HepG2 (cell line): ENCODE data around the gene BCORL1. TPM values are rescaled to one million over a fixed set of nuclear protein-coding genes. Genes with fewer than 3 reads are reported as not detected.

ENCODE experiments used
- ATAC-seq: fragments of 200-7000 bp; cut with Tn5 transposase; 3 replicates; pipeline ENCODE4 v1.9.1; 2020; ENCODE audit warnings: mild to moderate bottlenecking, moderate library complexity
- BruUV-seq: library from RNA; stranded (reverse); fragments of 400-500 nt; replicated peaks from 2 replicates; lab custom pipeline; 2021; lab: Mats Ljungman, UMichigan
- CTCF ChIA-PET: fragments of 300-600 bp; formaldehyde crosslinking; extraction: SDS; loops from one replicate; lab custom pipeline; 2021; ENCODE audit warnings: low total read pairs, inconsistent platforms, low intra/inter-chr PET ratio; lab: Yijun Ruan, JAX
- POLR2A ChIA-PET: fragments of 350-600 bp; sonication (Branson Sonifier 250); formaldehyde crosslinking; loops from one replicate; lab custom pipeline; 2020; ENCODE audit warnings: antibody characterized with exemption, inconsistent platforms; lab: Yijun Ruan, JAX
- DNase-seq: peaks from one replicate; pipeline ENCODE4 v3.0.0-alpha.2; 2015; ENCODE audit warnings: low spot score
- FAIRE-seq: peaks from 3 replicates; lab custom pipeline; 2011; peaks lifted over from hg19 to GRCh38; lab: Jason Lieb, UNC
- H2AFZ ChIP-seq: one replicate; pipeline ENCODE4 v1.6.1; 2011; ENCODE audit warnings: low read length, inconsistent platforms
- H3K27ac ChIP-seq: fragments of 300-600 bp; 3 replicates; pipeline ENCODE4 v1.8.0; 2011; ENCODE audit warnings: mixed run types, mild to moderate bottlenecking, mixed read lengths, low read length, inconsistent platforms; ENCODE audit not compliant: insufficient read depth; ENCODE audit errors: extremely low read length
- H3K27me3 ChIP-seq, 2 experiments: fragments of 200-600 bp in 1 of 2; 2 replicates in 1 of 2; 3 replicates in 1 of 2; pipeline versions ENCODE4 v1.6.0 to v1.8.0; 2011; ENCODE audit warnings: low read length in 2 of 2, mild to moderate bottlenecking in 2 of 2, moderate library complexity in 2 of 2, inconsistent platforms in 1 of 2; ENCODE audit not compliant: insufficient read depth in 2 of 2, control insufficient read depth in 1 of 2
- H3K36me3 ChIP-seq, 2 experiments: fragments of 200-600 bp in 1 of 2; replicated peaks in 1 of 2; 2 replicates in 1 of 2; 3 replicates in 1 of 2; pipeline versions ENCODE4 v1.5.1 to v1.8.0; 2011; ENCODE audit warnings: low read length in 2 of 2, inconsistent platforms in 1 of 2; ENCODE audit not compliant: insufficient read depth in 2 of 2, control insufficient read depth in 1 of 2
- H3K4me1 ChIP-seq: 2 replicates; pipeline ENCODE4 v1.5.1; 2012; ENCODE audit warnings: low read length, inconsistent platforms; ENCODE audit not compliant: insufficient read depth
- H3K4me2 ChIP-seq: 2 replicates; pipeline ENCODE4 v1.6.0; 2011; ENCODE audit warnings: low read depth, low read length, inconsistent platforms
- H3K4me3 ChIP-seq, 3 experiments: fragments of 200-600 bp in 1 of 3; sonication (generic), shearing (Covaris generic) in 1 of 3; replicated peaks in 1 of 3; 2 replicates each; pipeline ENCODE4 v1.5.1; 2011 to 2016; ENCODE audit warnings: low read length in 3 of 3, inconsistent platforms in 2 of 3, low read depth in 2 of 3, mild to moderate bottlenecking in 2 of 3, control low read depth in 1 of 3, mixed read lengths in 1 of 3; ENCODE audit not compliant: insufficient read depth in 1 of 3
- H3K79me2 ChIP-seq: one replicate; pipeline ENCODE4 v1.6.1; 2011; ENCODE audit warnings: low read length, inconsistent platforms; ENCODE audit not compliant: insufficient read depth
- H3K9ac ChIP-seq: 2 replicates; pipeline ENCODE4 v1.6.0; 2011; ENCODE audit warnings: mild to moderate bottlenecking, low read depth, low read length, inconsistent platforms; ENCODE audit not compliant: insufficient read depth
- H3K9me3 ChIP-seq: 2 replicates; pipeline ENCODE4 v1.5.1; 2012; ENCODE audit warnings: mild to moderate bottlenecking, low read length
- H4K20me1 ChIP-seq: 2 replicates; pipeline ENCODE4 v1.6.0; 2011; ENCODE audit warnings: inconsistent platforms, mild to moderate bottlenecking, low read length, moderate library complexity; ENCODE audit not compliant: insufficient read depth
- ARNT2 ChIP-seq: sonication (generic); formaldehyde crosslinking; IDR thresholded peaks from 2 replicates; pipeline ENCODE4 v1.8.0; 2022; ENCODE audit warnings: mild to moderate bottlenecking, low read depth, missing genetic modification reagents, moderate library complexity
- CCAR2 ChIP-seq: fragments of 200-400 bp; formaldehyde crosslinking; optimal IDR thresholded peaks from 2 replicates; pipeline ENCODE3; 2018; ENCODE audit warnings: low read depth, mild to moderate bottlenecking, low read length, moderate library complexity
- CEBPG ChIP-seq: IDR thresholded peaks from 2 replicates; pipeline ENCODE4 v1.6.1; 2016
- DRAP1 ChIP-seq: IDR thresholded peaks from 2 replicates; pipeline ENCODE4 v1.6.1; 2016; ENCODE audit warnings: missing genetic modification reagents, missing compliant biosample characterization
- KLF11 ChIP-seq: IDR thresholded peaks from 2 replicates; pipeline ENCODE4 v1.6.1; 2016; ENCODE audit warnings: missing compliant biosample characterization
- MIXL1 ChIP-seq: IDR thresholded peaks from 2 replicates; pipeline ENCODE4 v1.6.1; 2016
- SALL2 ChIP-seq: sonication (generic); formaldehyde crosslinking; IDR thresholded peaks from 2 replicates; pipeline ENCODE4 v1.8.1; 2023; ENCODE audit warnings: mild to moderate bottlenecking, missing genetic modification reagents, inconsistent platforms
- SP2 ChIP-seq: sonication (generic); formaldehyde crosslinking; IDR thresholded peaks from 2 replicates; pipeline ENCODE4 v1.5.1; 2020; ENCODE audit warnings: mild to moderate bottlenecking, missing genetic modification reagents
- SRY ChIP-seq: sonication (generic); formaldehyde crosslinking; IDR thresholded peaks from 2 replicates; pipeline ENCODE4 v1.8.0; 2022; ENCODE audit warnings: mild to moderate bottlenecking, missing genetic modification reagents
- ZFP1 ChIP-seq: IDR thresholded peaks from 2 replicates; pipeline ENCODE4 v1.6.1; 2016
- ZNF552 ChIP-seq: sonication (generic); formaldehyde crosslinking; IDR thresholded peaks from 2 replicates; pipeline ENCODE4 v1.9.0; 2022; ENCODE audit warnings: missing genetic modification reagents, mild to moderate bottlenecking, borderline replicate concordance
- ZNF644 ChIP-seq: IDR thresholded peaks from 2 replicates; pipeline ENCODE4 v1.6.1; 2016; ENCODE audit warnings: low read depth
- ZNF816 ChIP-seq: sonication (generic); formaldehyde crosslinking; IDR thresholded peaks from 2 replicates; pipeline ENCODE4 v1.8.0; 2022; ENCODE audit warnings: missing genetic modification reagents, mild to moderate bottlenecking, borderline replicate concordance
- ZSCAN12 ChIP-seq: sonication (generic); formaldehyde crosslinking; IDR thresholded peaks from 2 replicates; pipeline ENCODE4 v1.9.0; 2021; ENCODE audit warnings: mild to moderate bottlenecking, missing genetic modification reagents
- WGBS: methylation state at CpG from one replicate; pipeline ENCODE4 v1.1.6; 2017; ENCODE audit warnings: low lambda C conversion rate; 5-methylcytosine and 5-hydroxymethylcytosine counted together
- in situ Hi-C: cut with HindIII; loops from 2 replicates; pipeline ENCODE4 v1.10.0; 2017; ENCODE audit warnings: low pct_unique_long_range_greater_than_20kb; ENCODE audit not compliant: extremely low pct_ligation_motif_present
- intact Hi-C: fragments of 100-400 bp; cut with micrococcal nuclease; formaldehyde crosslinking; loops from one replicate; pipeline ENCODE4 v1.10.0; 2022; ENCODE audit not compliant: unreplicated experiment
- polyA plus RNA-seq, 8 experiments: library from polyadenylated mRNA; depleted of rRNA in 3 of 8; stranded (reverse) in 7 of 8; unstranded in 1 of 8; fragments of >200 nt; fragmentation: Illumina TruSeq in 4 of 8; extraction: Trizol in 4 of 8; gene quantifications; 2 replicates each; pipeline versions ENCODE4 v1.2.1 to v1.2.3, GENCODE V29; 2011 to 2016; ENCODE audit warnings: low read depth in 4 of 8, missing spikeins in 1 of 8, mixed read lengths in 1 of 8; ENCODE audit not compliant: insufficient read depth in 1 of 8
- total RNA-seq, 5 experiments: library from RNA; depleted of rRNA; stranded (reverse); fragments of >200 nt; fragmentation: Illumina TruSeq; extraction: Trizol; gene quantifications; 2 replicates each; pipeline ENCODE4 v1.2.3, GENCODE V29; 2016; ENCODE audit warnings: low read depth in 1 of 5
- TF ChIP-seq, protein P1 (sequence below): sonication (generic); formaldehyde crosslinking; IDR thresholded peaks from 2 replicates; pipeline ENCODE4 v1.4.0; 2020; ENCODE audit warnings: missing genetic modification reagents
- TF ChIP-seq, protein P2 (sequence below): sonication (generic); formaldehyde crosslinking; IDR thresholded peaks from 2 replicates; pipeline ENCODE4 v1.8.1; 2023; ENCODE audit warnings: mild to moderate bottlenecking, moderate library complexity, missing genetic modification reagents
- TF ChIP-seq, protein P3 (sequence below), 2 experiments: sonication (generic) in 1 of 2; formaldehyde crosslinking in 1 of 2; IDR thresholded peaks; 2 replicates each; pipeline versions ENCODE4 v1.4.0 to v1.6.1; 2016 to 2020; ENCODE audit warnings: borderline replicate concordance in 1 of 2, low read depth in 1 of 2, mild to moderate bottlenecking in 1 of 2, missing genetic modification reagents in 1 of 2
- TF ChIP-seq, protein P4 (sequence below): sonication (generic); formaldehyde crosslinking; conservative IDR thresholded peaks from 2 replicates; pipeline ENCODE4 v1.5.0; 2020; ENCODE audit warnings: missing genetic modification reagents

BCORL1 gene
- total and polyA plus RNA-seq, 2 of the 13 experiments (the other 11 are each of a cell fraction or from before 2014, with no cell fraction given), result 0.67 to 1.4 TPM

GRCh38 chrX:130106071-130106470 lies 123.6 kb downstream of the BCORL1 start:
- Histone ChIP-seq H3K27ac (no peak overlapping the region), H3K79me2 (no peaks in the 10 kb centered on the region), H3K9me3 (no peaks in the 10 kb centered on the region), H2AFZ (no peak overlapping the region), H3K36me3 (no peaks in the 10 kb centered on the region), H3K4me3 (no peak overlapping the region), H3K9ac (no peak overlapping the region), H3K4me2 (0 out of 2 replicates have a peak overlapping the region, but pooled peaks have one; percentile 36), H4K20me1 (no peaks in the 10 kb centered on the region), H3K4me1 (peaks cover 23% of the 10 kb centered on the region), H3K27me3 (no peaks in the 10 kb centered on the region)
- intact Hi-C loops, result no loop called here
- FAIRE-seq, result no peak
- ChIA-PET CTCF (no interaction called here), POLR2A (no interaction called here)
- no TSS peak for BruUV-seq
- ATAC-seq, result peak; percentile 37; the same call in 2 of the 3 replicates
- DNase-seq, result no peak
- in situ Hi-C loops, result no loop called here
- 37% methylated on average over 8 of the region's 10 CpGs for WGBS
- TF ChIP-seq ZNF816 (CRISPR knock-in tag) (no peak), KLF11 (no peak), ZSCAN12 (CRISPR knock-in tag) (no peak), MIXL1 (CRISPR knock-in tag) (no peak), SALL2 (CRISPR knock-in tag) (no peak), CCAR2 (no peak), DRAP1 (CRISPR knock-in tag) (no peak), SRY (CRISPR knock-in tag) (no peak), ZFP1 (CRISPR knock-in tag) (no peak), CEBPG (no peak), SP2 (CRISPR knock-in tag) (no peak), ZNF552 (CRISPR knock-in tag) (no peak), ZNF644 (CRISPR knock-in tag) (no peak), ARNT2 (CRISPR knock-in tag) (no peak)
- TF ChIP-seq, protein P1, sequence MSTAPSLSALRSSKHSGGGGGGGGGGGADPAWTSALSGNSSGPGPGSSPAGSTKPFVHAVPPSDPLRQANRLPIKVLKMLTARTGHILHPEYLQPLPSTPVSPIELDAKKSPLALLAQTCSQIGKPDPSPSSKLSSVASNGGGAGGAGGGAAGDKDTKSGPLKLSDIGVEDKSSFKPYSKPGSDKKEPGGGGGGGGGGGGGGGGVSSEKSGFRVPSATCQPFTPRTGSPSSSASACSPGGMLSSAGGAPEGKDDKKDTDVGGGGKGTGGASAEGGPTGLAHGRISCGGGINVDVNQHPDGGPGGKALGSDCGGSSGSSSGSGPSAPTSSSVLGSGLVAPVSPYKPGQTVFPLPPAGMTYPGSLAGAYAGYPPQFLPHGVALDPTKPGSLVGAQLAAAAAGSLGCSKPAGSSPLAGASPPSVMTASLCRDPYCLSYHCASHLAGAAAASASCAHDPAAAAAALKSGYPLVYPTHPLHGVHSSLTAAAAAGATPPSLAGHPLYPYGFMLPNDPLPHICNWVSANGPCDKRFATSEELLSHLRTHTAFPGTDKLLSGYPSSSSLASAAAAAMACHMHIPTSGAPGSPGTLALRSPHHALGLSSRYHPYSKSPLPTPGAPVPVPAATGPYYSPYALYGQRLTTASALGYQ (CRISPR knock-in tag), result no peak
- TF ChIP-seq, protein P2, sequence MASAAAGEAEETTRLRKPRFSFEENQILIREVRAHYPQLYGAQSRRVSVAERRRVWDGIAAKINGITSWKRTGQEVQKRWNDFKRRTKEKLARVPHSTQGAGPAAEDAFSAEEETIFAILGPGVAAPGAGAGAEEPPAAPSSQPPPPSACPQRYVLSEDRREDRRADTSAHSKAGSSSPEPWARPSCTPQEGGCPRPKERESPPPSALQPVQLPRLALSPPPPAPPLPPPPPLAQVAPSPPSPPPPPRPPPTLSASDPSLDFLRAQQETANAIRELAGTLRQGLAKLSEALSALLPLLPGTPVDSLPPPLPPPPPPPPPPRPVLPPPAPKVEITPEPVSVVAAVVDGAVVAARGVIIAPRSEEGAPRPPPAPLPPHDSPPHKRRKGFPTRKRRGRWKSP (CRISPR knock-in tag), result no peak
- TF ChIP-seq, protein P3, sequence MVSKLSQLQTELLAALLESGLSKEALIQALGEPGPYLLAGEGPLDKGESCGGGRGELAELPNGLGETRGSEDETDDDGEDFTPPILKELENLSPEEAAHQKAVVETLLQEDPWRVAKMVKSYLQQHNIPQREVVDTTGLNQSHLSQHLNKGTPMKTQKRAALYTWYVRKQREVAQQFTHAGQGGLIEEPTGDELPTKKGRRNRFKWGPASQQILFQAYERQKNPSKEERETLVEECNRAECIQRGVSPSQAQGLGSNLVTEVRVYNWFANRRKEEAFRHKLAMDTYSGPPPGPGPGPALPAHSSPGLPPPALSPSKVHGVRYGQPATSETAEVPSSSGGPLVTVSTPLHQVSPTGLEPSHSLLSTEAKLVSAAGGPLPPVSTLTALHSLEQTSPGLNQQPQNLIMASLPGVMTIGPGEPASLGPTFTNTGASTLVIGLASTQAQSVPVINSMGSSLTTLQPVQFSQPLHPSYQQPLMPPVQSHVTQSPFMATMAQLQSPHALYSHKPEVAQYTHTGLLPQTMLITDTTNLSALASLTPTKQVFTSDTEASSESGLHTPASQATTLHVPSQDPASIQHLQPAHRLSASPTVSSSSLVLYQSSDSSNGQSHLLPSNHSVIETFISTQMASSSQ (IDR thresholded peaks at IDR 0.05; ENCODE audit: low read depth), result no peak
- TF ChIP-seq, protein P3 (CRISPR knock-in tag; IDR thresholded peaks at IDR 0.05; ENCODE audit: borderline replicate concordance), result no peak
- TF ChIP-seq, protein P4, sequence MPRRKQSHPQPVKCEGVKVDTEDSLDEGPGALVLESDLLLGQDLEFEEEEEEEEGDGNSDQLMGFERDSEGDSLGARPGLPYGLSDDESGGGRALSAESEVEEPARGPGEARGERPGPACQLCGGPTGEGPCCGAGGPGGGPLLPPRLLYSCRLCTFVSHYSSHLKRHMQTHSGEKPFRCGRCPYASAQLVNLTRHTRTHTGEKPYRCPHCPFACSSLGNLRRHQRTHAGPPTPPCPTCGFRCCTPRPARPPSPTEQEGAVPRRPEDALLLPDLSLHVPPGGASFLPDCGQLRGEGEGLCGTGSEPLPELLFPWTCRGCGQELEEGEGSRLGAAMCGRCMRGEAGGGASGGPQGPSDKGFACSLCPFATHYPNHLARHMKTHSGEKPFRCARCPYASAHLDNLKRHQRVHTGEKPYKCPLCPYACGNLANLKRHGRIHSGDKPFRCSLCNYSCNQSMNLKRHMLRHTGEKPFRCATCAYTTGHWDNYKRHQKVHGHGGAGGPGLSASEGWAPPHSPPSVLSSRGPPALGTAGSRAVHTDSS (CRISPR knock-in tag), result no peak
